K562 (cell line): ENCODE data around the gene ATRX. TPM values are rescaled to one million over a fixed set of nuclear protein-coding genes. Genes with fewer than 3 reads are reported as not detected.

Source experiments
- ATAC-seq: fragments of 200-7000 bp; cut with Tn5 transposase; 3 replicates; pipeline ENCODE4 v1.9.1; 2020; ENCODE audit warnings: moderate library complexity
- BruUV-seq: library from RNA; stranded (reverse); fragments of 400-500 nt; replicated peaks from 2 replicates; lab custom pipeline; 2021; lab: Mats Ljungman, UMichigan
- CTCF ChIA-PET: fragments of 300-600 bp; formaldehyde crosslinking; extraction: SDS; loops from one replicate; lab custom pipeline; 2021; ENCODE audit warnings: low intra/inter-chr PET ratio; lab: Yijun Ruan, JAX
- POLR2A ChIA-PET: fragments of 300-600, 350-650 bp; sonication (Branson Sonifier 250); formaldehyde crosslinking; extraction: SDS; loops from one replicate; lab custom pipeline; 2021; ENCODE audit warnings: antibody characterized with exemption, inconsistent platforms; lab: Yijun Ruan, JAX
- DNase-seq, 4 experiments: peaks; one replicate each; pipeline versions ENCODE4 v3.0.0 to v3.0.0-alpha.2; 2011 to 2018; ENCODE audit warnings: low spot score in 3 of 4, mixed read lengths in 3 of 4; ENCODE audit errors: extremely low read depth in 1 of 4
- FAIRE-seq: peaks from 2 replicates; lab custom pipeline; 2011; peaks lifted over from hg19 to GRCh38; lab: Jason Lieb, UNC
- H2AFZ ChIP-seq: 2 replicates; pipeline ENCODE4 v1.6.0; 2011; ENCODE audit warnings: low read depth, low read length, control low read depth, inconsistent platforms
- H3K27ac ChIP-seq: fragments of 200-600 bp; 3 replicates; pipeline ENCODE4 v1.8.0; 2011; ENCODE audit warnings: low read depth, mild to moderate bottlenecking, control low read depth, inconsistent platforms, low read length, moderate library complexity, mixed read lengths; ENCODE audit errors: extremely low read depth
- H3K27me3 ChIP-seq, 2 experiments: fragments of 300-600 bp in 1 of 2; 2 replicates in 1 of 2; 3 replicates in 1 of 2; pipeline versions ENCODE4 v1.6.0 to v1.8.0; 2011; ENCODE audit warnings: inconsistent platforms in 2 of 2, low read length in 2 of 2, mild to moderate bottlenecking in 1 of 2, mixed read lengths in 1 of 2, moderate library complexity in 1 of 2; ENCODE audit not compliant: control insufficient read depth in 2 of 2, insufficient read depth in 2 of 2
- H3K36me3 ChIP-seq: fragments of 300-600 bp; 3 replicates; pipeline ENCODE4 v1.8.0; 2011; ENCODE audit warnings: mild to moderate bottlenecking, low read length, inconsistent platforms; ENCODE audit not compliant: control insufficient read depth, insufficient read depth
- H3K4me1 ChIP-seq, 2 experiments: fragments of 200-600 bp in 1 of 2; replicated peaks in 1 of 2; 2 replicates in 1 of 2; 3 replicates in 1 of 2; pipeline versions ENCODE4 v1.5.1 to v1.8.0; 2011; ENCODE audit warnings: inconsistent platforms in 2 of 2, low read length in 2 of 2, mild to moderate bottlenecking in 1 of 2, mixed read lengths in 1 of 2, moderate library complexity in 1 of 2; ENCODE audit not compliant: control insufficient read depth in 2 of 2, insufficient read depth in 2 of 2
- H3K4me2 ChIP-seq: 2 replicates; pipeline ENCODE4 v1.6.1; 2011; ENCODE audit warnings: low read length, control low read depth, inconsistent platforms, mixed read lengths; ENCODE audit not compliant: insufficient read depth
- H3K4me3 ChIP-seq: fragments of 200-600 bp; sonication (generic), shearing (Covaris generic); 2 replicates; pipeline ENCODE4 v1.5.1; 2016; ENCODE audit warnings: control low read depth, inconsistent platforms
- H3K79me2 ChIP-seq: fragments of 200-600 bp; 3 replicates; pipeline ENCODE4 v1.8.0; 2011; ENCODE audit warnings: low read length, inconsistent platforms; ENCODE audit not compliant: control insufficient read depth, insufficient read depth
- H3K9ac ChIP-seq, 2 experiments: 2 replicates each; pipeline versions ENCODE4 v1.6.0 to v1.6.1; 2011; ENCODE audit warnings: low read depth in 2 of 2, low read length in 2 of 2, control low read depth in 1 of 2, inconsistent platforms in 1 of 2, mild to moderate bottlenecking in 1 of 2, mixed read lengths in 1 of 2; ENCODE audit not compliant: insufficient read depth in 1 of 2
- H3K9me1 ChIP-seq: one replicate; pipeline ENCODE4 v1.6.0; 2011; ENCODE audit warnings: inconsistent platforms, mild to moderate bottlenecking, low read length, moderate library complexity; ENCODE audit not compliant: control insufficient read depth, insufficient read depth
- H3K9me3 ChIP-seq: replicated peaks from 2 replicates; pipeline ENCODE4 v1.5.1; 2011; ENCODE audit warnings: low read depth, low read length, inconsistent platforms; ENCODE audit not compliant: control insufficient read depth, insufficient read depth
- H4K20me1 ChIP-seq: replicated peaks from 2 replicates; pipeline ENCODE4 v1.6.1; 2011; ENCODE audit warnings: low read length, inconsistent platforms, mixed read lengths; ENCODE audit not compliant: control insufficient read depth, insufficient read depth
- ARID2 ChIP-seq: fragments of 450-650 bp; IDR thresholded peaks from 2 replicates; pipeline ENCODE4 v1.6.1; 2017; ENCODE audit warnings: antibody characterized with exemption, mild to moderate bottlenecking
- E2F6 ChIP-seq, 2 experiments: IDR thresholded peaks; 2 replicates each; pipeline ENCODE4 v1.6.1; 2011; ENCODE audit warnings: borderline replicate concordance in 1 of 2, control low read depth in 1 of 2, low read depth in 1 of 2, low read length in 1 of 2, mild to moderate bottlenecking in 1 of 2, mixed read lengths in 1 of 2, moderate library complexity in 1 of 2; ENCODE audit not compliant: insufficient read depth in 1 of 2, insufficient read length in 1 of 2, poor library complexity in 1 of 2, severe bottlenecking in 1 of 2; ENCODE audit errors: extremely low read depth in 1 of 2
- ELK3 ChIP-seq: fragments of 450-650 bp; formaldehyde crosslinking; IDR thresholded peaks from 2 replicates; pipeline ENCODE4 v1.4.0; 2020; ENCODE audit warnings: mild to moderate bottlenecking
- FOS ChIP-seq: IDR thresholded peaks from 3 replicates; pipeline ENCODE4 v1.6.1; 2011; ENCODE audit not compliant: insufficient read length; ENCODE audit errors: extremely low read depth
- GABPA ChIP-seq: fragments of 200-800 bp; sonication (Bioruptor generic); conservative IDR thresholded peaks from 2 replicates; pipeline ENCODE4 v1.6.1; 2016; ENCODE audit warnings: low read depth, missing genetic modification characterization, missing compliant biosample characterization
- HMGXB4 ChIP-seq: sonication (generic); formaldehyde crosslinking; IDR thresholded peaks from 2 replicates; pipeline ENCODE4 v1.8.1; 2023; ENCODE audit warnings: mild to moderate bottlenecking, missing genetic modification reagents
- HOXB6 ChIP-seq: fragments of 250-450 bp; sonication (Bioruptor Pico); IDR thresholded peaks from 2 replicates; pipeline ENCODE4 v1.5.1; 2022; ENCODE audit warnings: mild to moderate bottlenecking, borderline replicate concordance
- MYBL2 ChIP-seq, 2 experiments: fragments of 450-650 bp in 1 of 2; sonication (generic) in 1 of 2; formaldehyde crosslinking in 1 of 2; IDR thresholded peaks; 2 replicates each; pipeline versions ENCODE4 v1.6.1 to v1.8.1; 2017 to 2022; ENCODE audit warnings: borderline replicate concordance in 1 of 2, inconsistent platforms in 1 of 2, low read depth in 1 of 2, mild to moderate bottlenecking in 1 of 2, missing genetic modification reagents in 1 of 2, moderate library complexity in 1 of 2
- NR1H2 ChIP-seq: sonication (generic); formaldehyde crosslinking; IDR thresholded peaks from 2 replicates; pipeline ENCODE4 v1.4.0; 2020; ENCODE audit warnings: mild to moderate bottlenecking, missing genetic modification reagents
- POLR2H ChIP-seq: IDR thresholded peaks from 2 replicates; pipeline ENCODE4 v1.6.1; 2016; ENCODE audit warnings: missing genetic modification characterization, low read depth, mild to moderate bottlenecking, control low read depth, missing compliant biosample characterization, moderate library complexity
- SAP30 ChIP-seq: fragments of 200-600 bp; sonication (generic); IDR thresholded peaks from 2 replicates; pipeline ENCODE4 v1.6.1; 2012; ENCODE audit warnings: borderline replicate concordance, low read depth, mild to moderate bottlenecking, moderate library complexity, low read length, control low read depth, inconsistent platforms; ENCODE audit not compliant: insufficient read depth, poor library complexity, severe bottlenecking
- USF1 ChIP-seq: sonication (generic); formaldehyde crosslinking; IDR thresholded peaks from 2 replicates; pipeline ENCODE4 v1.9.0; 2022; ENCODE audit warnings: mild to moderate bottlenecking, missing genetic modification reagents
- WHSC1 ChIP-seq: IDR thresholded peaks from one replicate; pipeline ENCODE4 v1.6.1; 2012; ENCODE audit warnings: low read length, control low read depth, inconsistent platforms
- ZBED1 ChIP-seq: IDR thresholded peaks from 2 replicates; pipeline ENCODE4 v1.6.1; 2014
- WGBS: fragments of 100-300 bp; shearing (Covaris generic); methylation state at CpG from one replicate; pipeline ENCODE4 v1.1.6; 2016; ENCODE audit warnings: low coverage, mixed read lengths; ENCODE audit not compliant: insufficient coverage; ENCODE audit errors: missing lambda C conversion rate; 5-methylcytosine and 5-hydroxymethylcytosine counted together
- in situ Hi-C: fragments of 300-500 bp; cut with MboI; formaldehyde crosslinking; loops from 4 replicates; pipeline ENCODE4 v1.15.0; 2018; ENCODE audit warnings: inconsistent platforms, mixed read lengths
- intact Hi-C: fragments of 100-400 bp; cut with micrococcal nuclease; formaldehyde crosslinking; loops from 2 replicates; pipeline ENCODE4 v1.14.2; 2022
- polyA plus RNA-seq, 8 experiments: library from polyadenylated mRNA; depleted of rRNA in 4 of 8; stranded (reverse) in 5 of 8; unstranded in 3 of 8; fragments of >200 nt; fragmentation: Nextera tagmentation in 2 of 8; fragmentation: Illumina TruSeq in 1 of 8; extraction: Ambion mirVana in 2 of 8; extraction: Trizol in 1 of 8; gene quantifications; 2 replicates each; pipeline versions ENCODE4 v1.2.1 to v1.2.3, GENCODE V29; 2011 to 2014; ENCODE audit warnings: inconsistent platforms in 1 of 8, missing spikeins in 1 of 8
- total RNA-seq, 7 experiments: library from RNA; depleted of rRNA in 6 of 7; stranded (reverse); fragments of >200 nt in 6 of 7; fragmentation: Illumina TruSeq in 2 of 7; extraction: Trizol in 2 of 7; gene quantifications; 2 replicates each; pipeline versions ENCODE4 v1.2.1 to v1.2.3, GENCODE V29; 2011 to 2021; ENCODE audit warnings: low replicate concordance in 1 of 7
- TF ChIP-seq, protein P1 (sequence below): sonication (generic); formaldehyde crosslinking; IDR thresholded peaks from 2 replicates; pipeline ENCODE4 v1.9.0; 2022; ENCODE audit warnings: mild to moderate bottlenecking, missing genetic modification reagents
- TF ChIP-seq, protein P2 (sequence below): fragments of 450-650 bp; IDR thresholded peaks from 2 replicates; pipeline ENCODE4 v1.6.1; 2016; ENCODE audit warnings: missing biosample characterization, missing genetic modification characterization

ATRX gene
- total and polyA plus RNA-seq, 9 of the 15 experiments (the other 6 are each of a cell fraction or from before 2014, with no cell fraction given): 7.7 to 23.1 (median 20.2) TPM

GRCh38 chrX:77689376-77689775 is 96.6 kb downstream of the ATRX start:
- CTCF ChIA-PET: no interaction called here

More at GRCh38 chrX:77689376-77689775, 96.6 kb downstream of the ATRX start:
- 33% methylated on average over 1 of the region's 1 CpG for WGBS
- TF ChIP-seq USF1 (CRISPR knock-in tag) (no peak), MYBL2 (IDR thresholded peaks at IDR 0.05; ENCODE audit: low read depth) (no peak), MYBL2 (CRISPR knock-in tag; IDR thresholded peaks at IDR 0.05; ENCODE audit: borderline replicate concordance) (no peak), SAP30 (no peak), ARID2 (no peak), FOS (no peak), E2F6 (IDR thresholded peaks at IDR 0.05; ENCODE audit: borderline replicate concordance in 1 of 2, extremely low read depth in 1 of 2, insufficient read depth in 1 of 2, insufficient read length in 1 of 2, low read depth in 1 of 2, low read length in 1 of 2, poor library complexity in 1 of 2, severe bottlenecking in 1 of 2) (no peak), NR1H2 (CRISPR knock-in tag) (no peak), GABPA (tag) (no peak), ELK3 (CRISPR knock-in tag) (no peak), HMGXB4 (CRISPR knock-in tag) (no peak), HOXB6 (CRISPR knock-in tag) (no peak), ZBED1 (no peak), POLR2H (no peak), WHSC1 (no peak)
- TF ChIP-seq, protein P1, sequence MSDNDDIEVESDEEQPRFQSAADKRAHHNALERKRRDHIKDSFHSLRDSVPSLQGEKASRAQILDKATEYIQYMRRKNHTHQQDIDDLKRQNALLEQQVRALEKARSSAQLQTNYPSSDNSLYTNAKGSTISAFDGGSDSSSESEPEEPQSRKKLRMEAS: no peak
- TF ChIP-seq, protein P2, sequence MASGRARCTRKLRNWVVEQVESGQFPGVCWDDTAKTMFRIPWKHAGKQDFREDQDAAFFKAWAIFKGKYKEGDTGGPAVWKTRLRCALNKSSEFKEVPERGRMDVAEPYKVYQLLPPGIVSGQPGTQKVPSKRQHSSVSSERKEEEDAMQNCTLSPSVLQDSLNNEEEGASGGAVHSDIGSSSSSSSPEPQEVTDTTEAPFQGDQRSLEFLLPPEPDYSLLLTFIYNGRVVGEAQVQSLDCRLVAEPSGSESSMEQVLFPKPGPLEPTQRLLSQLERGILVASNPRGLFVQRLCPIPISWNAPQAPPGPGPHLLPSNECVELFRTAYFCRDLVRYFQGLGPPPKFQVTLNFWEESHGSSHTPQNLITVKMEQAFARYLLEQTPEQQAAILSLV (tag): no peak
- FAIRE-seq (no peak), DNase-seq (no peak), ATAC-seq (no peak)
- Histone ChIP-seq H3K79me2 (no peaks in the 10 kb centered on the region), H3K36me3 (peaks cover under 1% of the 10 kb centered on the region; the same call in 1 of the 3 replicates), H3K9me3 (no peaks in the 10 kb centered on the region), H3K9me1 (no peaks in the 10 kb centered on the region), H3K27ac (no peak overlapping the region), H2AFZ (no peak overlapping the region), H3K4me1 (no peaks in the 10 kb centered on the region), H3K9ac (no peak overlapping the region), H3K27me3 (no peaks in the 10 kb centered on the region), H3K4me2 (no peak overlapping the region), H4K20me1 (no peaks in the 10 kb centered on the region), H3K4me3 (no peak overlapping the region)
- POLR2A ChIA-PET: no interaction called here
- BruUV-seq: no TSS peak
- in situ Hi-C loops: no loop called here
- intact Hi-C loops: no loop called here
